Hepatocyte (in vitro differentiated cells): ENCODE measurements around the gene EGF. TPM values are rescaled to one million over a fixed set of nuclear protein-coding genes. Genes with fewer than 3 reads are reported as not detected.

ENCODE experiments used
- DNase-seq: peaks from one replicate; pipeline ENCODE4 v3.0.0-alpha.2; 2016; ENCODE audit warnings: low spot score
- H2AFZ ChIP-seq: fragments of 200-600 bp; sonication (generic); 2 replicates; pipeline ENCODE4 v1.6.0; 2016; ENCODE audit warnings: antibody characterized with exemption, mild to moderate bottlenecking
- H3K27ac ChIP-seq: fragments of 200-600 bp; sonication (generic); 2 replicates; pipeline ENCODE4 v1.5.1; 2016; ENCODE audit warnings: mild to moderate bottlenecking
- H3K27me3 ChIP-seq: fragments of 200-600 bp; sonication (generic); 2 replicates; pipeline ENCODE4 v1.6.1; 2016
- H3K36me3 ChIP-seq: fragments of 200-600 bp; sonication (generic); replicated peaks from 2 replicates; pipeline ENCODE4 v1.5.1; 2016; ENCODE audit warnings: low read depth; ENCODE audit not compliant: insufficient read depth
- H3K4me1 ChIP-seq: fragments of 200-600 bp; sonication (generic); 2 replicates; pipeline ENCODE4 v1.5.1; 2016; ENCODE audit warnings: mild to moderate bottlenecking, moderate library complexity; ENCODE audit not compliant: insufficient read depth
- H3K4me2 ChIP-seq: fragments of 200-600 bp; sonication (generic); 2 replicates; pipeline ENCODE4 v1.6.0; 2016
- H3K4me3 ChIP-seq: fragments of 200-600 bp; sonication (generic); 2 replicates; pipeline ENCODE4 v1.5.1; 2016; ENCODE audit warnings: mild to moderate bottlenecking
- H3K79me2 ChIP-seq: fragments of 200-600 bp; sonication (generic); 2 replicates; pipeline ENCODE4 v1.6.0; 2017; ENCODE audit warnings: mild to moderate bottlenecking
- H3K9me2 ChIP-seq: fragments of 200-600 bp; sonication (generic); replicated peaks from 2 replicates; pipeline ENCODE4 v1.6.0; 2017; ENCODE audit warnings: mild to moderate bottlenecking; ENCODE audit not compliant: insufficient read depth
- H3K9me3 ChIP-seq: fragments of 200-600 bp; sonication (generic); 2 replicates; pipeline ENCODE4 v1.5.1; 2016; ENCODE audit warnings: low read depth, mild to moderate bottlenecking
- H4K20me1 ChIP-seq: fragments of 200-600 bp; sonication (generic); 2 replicates; pipeline ENCODE4 v1.6.0; 2016; ENCODE audit warnings: mild to moderate bottlenecking; ENCODE audit not compliant: insufficient read depth, poor library complexity, severe bottlenecking
- EZH2 ChIP-seq: fragments of 200-600 bp; sonication (generic); IDR thresholded peaks from 2 replicates; pipeline ENCODE4 v1.6.1; 2016; ENCODE audit warnings: antibody characterized with exemption, mild to moderate bottlenecking, borderline replicate concordance
- EZH2phosphoT487 ChIP-seq: fragments of 200-600 bp; sonication (generic); IDR thresholded peaks from one replicate; pipeline ENCODE4 v1.6.1; 2018; ENCODE audit warnings: antibody characterized with exemption, mild to moderate bottlenecking, low read depth, moderate library complexity; ENCODE audit not compliant: unreplicated experiment, severe bottlenecking
- WGBS: methylation state at CpG from one replicate; pipeline ENCODE4 v1.1.6; 2016; ENCODE audit warnings: low lambda C conversion rate; ENCODE audit errors: missing lambda C conversion rate; 5-methylcytosine and 5-hydroxymethylcytosine counted together
- polyA plus RNA-seq: library from polyadenylated mRNA; unstranded; fragments of >200 nt; fragmentation: Nextera tagmentation; extraction: Ambion mirVana; gene quantifications from 2 replicates; pipeline ENCODE4 v1.2.1, GENCODE V29; 2016
- total RNA-seq: library from RNA; depleted of rRNA; stranded (reverse); fragments of >200 nt; gene quantifications from 2 replicates; pipeline ENCODE4 v1.2.3, GENCODE V29; 2014
- TF ChIP-seq, protein P1 (sequence below): fragments of 200-600 bp; sonication (generic); IDR thresholded peaks from 2 replicates; pipeline ENCODE4 v1.5.1; 2016; ENCODE audit warnings: antibody characterized with exemption, mild to moderate bottlenecking; ENCODE audit not compliant: poor library complexity

Gene EGF
- total and polyA plus RNA-seq, 2 experiments from 2014 or later: 5.0 to 18.0 TPM

GRCh38 chr4:109978704-109979454 is 66.2 kb downstream of the EGF start:
- H3K4me2 ChIP-seq: no peak overlapping the region
- no peaks in the 10 kb centered on the region for H3K27me3 ChIP-seq
- no peak overlapping the region for H3K27ac ChIP-seq
- TF ChIP-seq, protein P1, sequence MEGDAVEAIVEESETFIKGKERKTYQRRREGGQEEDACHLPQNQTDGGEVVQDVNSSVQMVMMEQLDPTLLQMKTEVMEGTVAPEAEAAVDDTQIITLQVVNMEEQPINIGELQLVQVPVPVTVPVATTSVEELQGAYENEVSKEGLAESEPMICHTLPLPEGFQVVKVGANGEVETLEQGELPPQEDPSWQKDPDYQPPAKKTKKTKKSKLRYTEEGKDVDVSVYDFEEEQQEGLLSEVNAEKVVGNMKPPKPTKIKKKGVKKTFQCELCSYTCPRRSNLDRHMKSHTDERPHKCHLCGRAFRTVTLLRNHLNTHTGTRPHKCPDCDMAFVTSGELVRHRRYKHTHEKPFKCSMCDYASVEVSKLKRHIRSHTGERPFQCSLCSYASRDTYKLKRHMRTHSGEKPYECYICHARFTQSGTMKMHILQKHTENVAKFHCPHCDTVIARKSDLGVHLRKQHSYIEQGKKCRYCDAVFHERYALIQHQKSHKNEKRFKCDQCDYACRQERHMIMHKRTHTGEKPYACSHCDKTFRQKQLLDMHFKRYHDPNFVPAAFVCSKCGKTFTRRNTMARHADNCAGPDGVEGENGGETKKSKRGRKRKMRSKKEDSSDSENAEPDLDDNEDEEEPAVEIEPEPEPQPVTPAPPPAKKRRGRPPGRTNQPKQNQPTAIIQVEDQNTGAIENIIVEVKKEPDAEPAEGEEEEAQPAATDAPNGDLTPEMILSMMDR: no peak
- TF ChIP-seq EZH2phosphoT487 (no peak), EZH2 (no peak)
- H3K4me1 ChIP-seq: no peaks in the 10 kb centered on the region
- H3K4me3 ChIP-seq: no peak overlapping the region
- no peaks in the 10 kb centered on the region for H3K9me3 ChIP-seq
- DNase-seq: no peak
- 71% methylated on average over 5 of the region's 5 CpGs for WGBS
- H3K9me2 ChIP-seq: no peaks in the 10 kb centered on the region
- H3K36me3 ChIP-seq: no peaks in the 10 kb centered on the region
- H4K20me1 ChIP-seq: no peaks in the 10 kb centered on the region
- H3K79me2 ChIP-seq: no peaks in the 10 kb centered on the region
- H2AFZ ChIP-seq: no peak overlapping the region

- peak overlapping the region; percentile 37 for H3K27ac ChIP-seq
- H3K4me3 ChIP-seq: no peak overlapping the region
- no peaks in the 10 kb centered on the region for H3K79me2 ChIP-seq
- no peaks in the 10 kb centered on the region for H3K9me3 ChIP-seq
- H3K27me3 ChIP-seq: no peaks in the 10 kb centered on the region
- 65% methylated on average over 5 of the region's 5 CpGs for WGBS
- H3K4me2 ChIP-seq: no peak overlapping the region
- H3K4me1 ChIP-seq: no peaks in the 10 kb centered on the region
- H4K20me1 ChIP-seq: no peaks in the 10 kb centered on the region
- no peaks in the 10 kb centered on the region for H3K9me2 ChIP-seq
- no peaks in the 10 kb centered on the region for H3K36me3 ChIP-seq
- DNase-seq: peak; percentile 33
- TF ChIP-seq EZH2 (no peak), EZH2phosphoT487 (no peak)
- TF ChIP-seq, protein P1: no peak
- H2AFZ ChIP-seq: no peak overlapping the region
Observed at GRCh38 chr4:109979920-109980717, 67.4 kb downstream of the EGF start.

- Histone ChIP-seq H3K4me1 (no peaks in the 10 kb centered on the region), H3K9me3 (no peaks in the 10 kb centered on the region), H3K27me3 (no peaks in the 10 kb centered on the region), H3K36me3 (no peaks in the 10 kb centered on the region), H3K4me2 (no peak overlapping the region), H3K27ac (no peak overlapping the region), H3K79me2 (no peaks in the 10 kb centered on the region), H3K4me3 (no peak overlapping the region), H4K20me1 (no peaks in the 10 kb centered on the region), H3K9me2 (no peaks in the 10 kb centered on the region), H2AFZ (no peak overlapping the region)
- WGBS: 93% methylated on average over 1 of the region's 1 CpG
- no peak for DNase-seq
- TF ChIP-seq, protein P1: no peak
- TF ChIP-seq EZH2 (no peak), EZH2phosphoT487 (no peak)
Observed at GRCh38 chr4:109981936-109982335, 69.3 kb downstream of the EGF start.
